Hepatocyte (in vitro differentiated cells): ENCODE results near the gene DSG4. TPM values are rescaled to one million over a fixed set of nuclear protein-coding genes. Genes with fewer than 3 reads are reported as not detected.

ENCODE experiments used
- DNase-seq: peaks from one replicate; pipeline ENCODE4 v3.0.0-alpha.2; 2016; ENCODE audit warnings: low spot score
- H2AFZ ChIP-seq: fragments of 200-600 bp; sonication (generic); 2 replicates; pipeline ENCODE4 v1.6.0; 2016; ENCODE audit warnings: antibody characterized with exemption, mild to moderate bottlenecking
- H3K27ac ChIP-seq: fragments of 200-600 bp; sonication (generic); 2 replicates; pipeline ENCODE4 v1.5.1; 2016; ENCODE audit warnings: mild to moderate bottlenecking
- H3K27me3 ChIP-seq: fragments of 200-600 bp; sonication (generic); 2 replicates; pipeline ENCODE4 v1.6.1; 2016
- H3K36me3 ChIP-seq: fragments of 200-600 bp; sonication (generic); replicated peaks from 2 replicates; pipeline ENCODE4 v1.5.1; 2016; ENCODE audit warnings: low read depth; ENCODE audit not compliant: insufficient read depth
- H3K4me1 ChIP-seq: fragments of 200-600 bp; sonication (generic); 2 replicates; pipeline ENCODE4 v1.5.1; 2016; ENCODE audit warnings: mild to moderate bottlenecking, moderate library complexity; ENCODE audit not compliant: insufficient read depth
- H3K4me2 ChIP-seq: fragments of 200-600 bp; sonication (generic); 2 replicates; pipeline ENCODE4 v1.6.0; 2016
- H3K4me3 ChIP-seq: fragments of 200-600 bp; sonication (generic); 2 replicates; pipeline ENCODE4 v1.5.1; 2016; ENCODE audit warnings: mild to moderate bottlenecking
- H3K79me2 ChIP-seq: fragments of 200-600 bp; sonication (generic); 2 replicates; pipeline ENCODE4 v1.6.0; 2017; ENCODE audit warnings: mild to moderate bottlenecking
- H3K9me2 ChIP-seq: fragments of 200-600 bp; sonication (generic); replicated peaks from 2 replicates; pipeline ENCODE4 v1.6.0; 2017; ENCODE audit warnings: mild to moderate bottlenecking; ENCODE audit not compliant: insufficient read depth
- H3K9me3 ChIP-seq: fragments of 200-600 bp; sonication (generic); 2 replicates; pipeline ENCODE4 v1.5.1; 2016; ENCODE audit warnings: low read depth, mild to moderate bottlenecking
- H4K20me1 ChIP-seq: fragments of 200-600 bp; sonication (generic); 2 replicates; pipeline ENCODE4 v1.6.0; 2016; ENCODE audit warnings: mild to moderate bottlenecking; ENCODE audit not compliant: insufficient read depth, poor library complexity, severe bottlenecking
- CTCF ChIP-seq: fragments of 200-600 bp; sonication (generic); IDR thresholded peaks from 2 replicates; pipeline ENCODE4 v1.5.1; 2016; ENCODE audit warnings: antibody characterized with exemption, mild to moderate bottlenecking; ENCODE audit not compliant: poor library complexity
- EZH2 ChIP-seq: fragments of 200-600 bp; sonication (generic); IDR thresholded peaks from 2 replicates; pipeline ENCODE4 v1.6.1; 2016; ENCODE audit warnings: antibody characterized with exemption, mild to moderate bottlenecking, borderline replicate concordance
- EZH2phosphoT487 ChIP-seq: fragments of 200-600 bp; sonication (generic); IDR thresholded peaks from one replicate; pipeline ENCODE4 v1.6.1; 2018; ENCODE audit warnings: antibody characterized with exemption, mild to moderate bottlenecking, low read depth, moderate library complexity; ENCODE audit not compliant: unreplicated experiment, severe bottlenecking
- WGBS: methylation state at CpG from one replicate; pipeline ENCODE4 v1.1.6; 2016; ENCODE audit warnings: low lambda C conversion rate; ENCODE audit errors: missing lambda C conversion rate; 5-methylcytosine and 5-hydroxymethylcytosine counted together
- polyA plus RNA-seq: library from polyadenylated mRNA; unstranded; fragments of >200 nt; fragmentation: Nextera tagmentation; extraction: Ambion mirVana; gene quantifications from 2 replicates; pipeline ENCODE4 v1.2.1, GENCODE V29; 2016
- total RNA-seq: library from RNA; depleted of rRNA; stranded (reverse); fragments of >200 nt; gene quantifications from 2 replicates; pipeline ENCODE4 v1.2.3, GENCODE V29; 2014

The DSG4 gene
- total and polyA plus RNA-seq, 2 experiments from 2014 or later: 0.23 to 0.41 TPM

- Histone ChIP-seq H3K4me2 (no peak overlapping the region), H3K9me3 (no peaks in the 10 kb centered on the region), H3K9me2 (no peaks in the 10 kb centered on the region), H4K20me1 (no peaks in the 10 kb centered on the region), H3K27me3 (no peaks in the 10 kb centered on the region), H3K36me3 (no peaks in the 10 kb centered on the region), H3K4me1 (no peaks in the 10 kb centered on the region), H2AFZ (no peak overlapping the region), H3K27ac (no peak overlapping the region), H3K4me3 (no peak overlapping the region), H3K79me2 (no peaks in the 10 kb centered on the region)
- DNase-seq: no peak
- WGBS: 77% methylated on average over 2 of the region's 2 CpGs
- no peak for TF ChIP-seq EZH2phosphoT487
- no peak for TF ChIP-seq CTCF
- TF ChIP-seq EZH2: no peak
These were observed 67.6 kb downstream of the DSG4 start for GRCh38 chr18:31444142-31444541.

- TF ChIP-seq EZH2phosphoT487 (no peak), EZH2 (no peak), CTCF (no peak)
- H3K4me3 ChIP-seq: no peak overlapping the region
- H3K4me1 ChIP-seq: no peaks in the 10 kb centered on the region
- no peak overlapping the region for H3K27ac ChIP-seq
- no peaks in the 10 kb centered on the region for H3K36me3 ChIP-seq
- no peak overlapping the region for H2AFZ ChIP-seq
- no peak overlapping the region for H3K4me2 ChIP-seq
- no peaks in the 10 kb centered on the region for H3K9me3 ChIP-seq
- no peaks in the 10 kb centered on the region for H3K27me3 ChIP-seq
- no peaks in the 10 kb centered on the region for H3K79me2 ChIP-seq
- no peaks in the 10 kb centered on the region for H4K20me1 ChIP-seq
- no peak for DNase-seq
- no peaks in the 10 kb centered on the region for H3K9me2 ChIP-seq
These were observed 69.3 kb downstream of the DSG4 start for GRCh38 chr18:31445908-31446307.

- H4K20me1 ChIP-seq: no peaks in the 10 kb centered on the region
- DNase-seq: no peak
- TF ChIP-seq EZH2phosphoT487: no peak
- no peak for TF ChIP-seq CTCF
- no peak for TF ChIP-seq EZH2
- no peaks in the 10 kb centered on the region for H3K36me3 ChIP-seq
- no peak overlapping the region for H2AFZ ChIP-seq
- H3K9me3 ChIP-seq: no peaks in the 10 kb centered on the region
- H3K9me2 ChIP-seq: no peaks in the 10 kb centered on the region
- no peak overlapping the region for H3K27ac ChIP-seq
- no peaks in the 10 kb centered on the region for H3K4me1 ChIP-seq
- H3K79me2 ChIP-seq: no peaks in the 10 kb centered on the region
- 83% methylated on average over 3 of the region's 3 CpGs for WGBS
- H3K27me3 ChIP-seq: no peaks in the 10 kb centered on the region
- H3K4me2 ChIP-seq: no peak overlapping the region
- H3K4me3 ChIP-seq: no peak overlapping the region
These were observed 70.3 kb downstream of the DSG4 start for GRCh38 chr18:31446854-31447253.

- H3K4me2 ChIP-seq: no peak within 1 kb of the TSS
- 68% methylated on average over 9 of the region's 9 CpGs for whole genome bisulfite sequencing
These were observed 71.1 kb downstream of the DSG4 start, which contains the start of gene DSG3 for GRCh38 chr18:31447530-31448191. Gene DSG3 (plus strand): TSS chr18:31447741. CDS start chr18:31447878, 137 bp downstream.

More at GRCh38 chr18:31447530-31448191, 71.1 kb downstream of the DSG4 start, which contains the start of gene DSG3:
- Histone ChIP-seq H3K36me3 (no peaks in the 10 kb centered on the region), H3K9me3 (no peaks in the 10 kb centered on the region), H3K9me2 (no peaks in the 10 kb centered on the region), H3K4me1 (no peaks in the 10 kb centered on the region), H3K27ac (no peak within 1 kb of the TSS), H3K79me2 (no peaks in the 10 kb centered on the region), H4K20me1 (no peaks in the 10 kb centered on the region), H2AFZ (no peak within 1 kb of the TSS), H3K4me3 (no peak within 1 kb of the TSS), H3K27me3 (no peaks in the 10 kb centered on the region)
- TF ChIP-seq EZH2phosphoT487 (no peak), CTCF (no peak)
- DNase-seq: no peak
